C4-2B (cell line): ENCODE results near the gene IGF2BP1.

Experiments used
- CTCF ChIP-seq: fragments of 450-650 bp; conservative IDR thresholded peaks from 2 replicates; pipeline ENCODE4 v1.5.1; 2017; ENCODE audit warnings: mild to moderate bottlenecking
- ZFX ChIP-seq: fragments of 450-650 bp; IDR thresholded peaks from 2 replicates; pipeline ENCODE4 v1.6.1; 2017

- TF ChIP-seq CTCF, result no peak
- no peak for TF ChIP-seq ZFX
Observed at GRCh38 chr17:49054342-49055092, 57.3 kb downstream of the IGF2BP1 start.
